HG03159 (cell line): Measurements from ENCODE around the gene XXYLT1.
"Not testable (repeated sequence)": the region's sequence is repeated elsewhere in the genome, so short reads cannot be mapped to it uniquely, and the experiment has no call there.

Experiments used
- ATAC-seq: cut with Tn5 transposase; IDR thresholded peaks from one replicate; pipeline ENCODE4 v1.9.1; 2021; ENCODE audit warnings: mild to moderate bottlenecking, moderate library complexity; ENCODE audit not compliant: unreplicated experiment

Gene XXYLT1

DNA sequence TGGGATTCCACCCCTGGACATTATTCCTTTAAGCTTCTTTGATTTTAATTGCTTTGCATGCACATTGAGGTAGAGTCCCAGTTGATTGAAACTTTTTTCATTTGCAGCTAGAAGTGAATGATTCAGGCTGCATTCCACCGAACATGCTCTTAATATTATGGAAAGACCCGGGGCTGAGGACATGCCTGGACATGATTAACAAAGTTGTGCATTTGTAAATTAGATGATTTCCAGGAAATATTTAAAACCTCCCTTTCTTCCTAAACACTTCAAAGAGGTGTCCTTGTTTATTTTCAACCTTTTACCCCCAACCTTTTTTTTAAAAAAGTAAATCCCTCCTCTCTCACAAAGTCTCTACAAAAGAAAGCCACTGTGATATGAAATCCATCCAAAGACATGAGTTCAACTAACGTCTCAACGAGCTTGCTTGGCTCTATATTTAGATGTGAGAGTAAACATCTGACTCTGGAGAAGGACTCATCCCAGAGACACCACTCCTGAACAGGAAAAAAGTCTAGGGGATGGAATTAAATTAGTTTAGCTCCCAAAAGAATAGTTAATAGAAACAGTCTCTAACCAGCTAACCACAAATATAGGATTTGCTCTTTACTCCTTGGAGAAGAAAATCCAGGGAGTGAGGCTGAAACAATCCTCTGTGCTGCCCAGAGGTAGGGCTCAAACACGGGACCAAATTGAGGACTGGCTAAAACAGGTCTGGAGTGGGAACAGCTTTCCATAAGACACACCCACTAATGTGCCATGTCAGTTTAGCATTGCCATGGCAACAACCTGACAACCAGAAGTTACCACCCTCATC is 83.1 kb downstream of the XXYLT1 start:
- no peak for ATAC-seq

DNA sequence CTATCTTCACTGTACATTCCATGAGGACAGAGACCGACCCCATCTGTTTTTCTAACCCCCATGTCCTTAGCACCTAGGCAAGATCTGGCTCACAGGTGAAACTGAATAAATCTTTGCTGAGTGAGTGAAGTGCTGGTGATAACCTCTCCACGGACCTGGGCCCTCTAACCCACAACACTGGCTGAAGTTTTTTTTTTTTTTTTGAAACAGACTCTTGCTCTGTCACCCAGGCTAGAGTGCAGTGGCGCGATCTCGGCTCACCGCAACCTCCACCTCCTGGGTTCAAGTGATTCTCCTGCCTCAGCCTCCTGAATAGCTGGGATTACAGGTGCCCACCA is 84.3 kb downstream of the XXYLT1 start:
- ATAC-seq: not testable (repeated sequence)

DNA sequence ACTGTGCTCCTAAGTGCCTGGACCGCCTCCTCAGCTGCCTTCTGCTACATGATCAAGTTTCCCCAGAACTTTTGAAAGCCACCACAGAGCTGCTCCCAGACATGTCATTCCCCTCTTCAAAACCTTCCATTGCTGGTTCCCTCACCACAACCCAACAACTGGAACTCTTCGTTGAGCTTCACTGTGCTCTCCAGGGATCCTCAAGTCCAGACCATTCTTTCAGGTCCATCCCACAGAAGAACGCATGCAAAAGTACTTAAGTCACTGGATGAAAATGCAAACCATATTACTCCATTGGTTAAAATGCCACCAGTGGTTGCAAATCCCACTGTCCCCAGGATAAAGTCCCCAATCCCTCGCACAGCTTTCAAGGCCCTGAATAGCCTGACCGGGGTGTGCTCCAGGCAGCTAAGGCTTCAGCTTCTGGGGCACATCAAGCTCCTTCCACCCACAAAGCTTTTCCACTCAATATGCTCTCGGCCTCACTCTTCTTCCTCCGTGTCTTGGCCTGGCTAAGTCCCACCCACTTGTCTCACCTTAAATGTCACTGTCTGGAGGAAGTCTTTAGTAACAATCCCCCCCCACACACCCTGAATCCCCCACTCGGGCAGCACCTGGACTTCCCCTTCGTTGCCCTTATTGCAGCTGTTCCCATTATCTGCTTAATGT is 84.8 kb downstream of the XXYLT1 start:
- ATAC-seq: no peak

DNA sequence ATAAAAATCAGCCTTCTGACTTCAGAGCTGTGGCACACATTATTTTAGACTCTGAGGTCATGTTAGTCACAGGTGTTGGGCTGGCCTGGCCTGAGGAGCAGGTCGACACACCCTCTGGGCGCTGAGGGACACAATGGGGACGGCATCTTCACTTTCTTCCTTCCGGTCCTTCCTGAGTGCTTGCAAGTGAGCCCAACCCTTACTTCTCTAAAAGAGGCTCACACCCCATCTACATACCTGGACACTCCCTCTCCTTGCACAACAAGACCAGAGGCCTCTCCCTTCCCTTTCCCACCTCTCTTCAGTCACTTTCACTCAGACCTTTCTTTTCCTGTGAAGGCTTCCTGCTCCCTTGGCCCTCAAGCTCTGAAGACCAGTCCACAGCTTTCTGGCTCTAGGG is 85.4 kb downstream of the XXYLT1 start:
- ATAC-seq: no peak

DNA sequence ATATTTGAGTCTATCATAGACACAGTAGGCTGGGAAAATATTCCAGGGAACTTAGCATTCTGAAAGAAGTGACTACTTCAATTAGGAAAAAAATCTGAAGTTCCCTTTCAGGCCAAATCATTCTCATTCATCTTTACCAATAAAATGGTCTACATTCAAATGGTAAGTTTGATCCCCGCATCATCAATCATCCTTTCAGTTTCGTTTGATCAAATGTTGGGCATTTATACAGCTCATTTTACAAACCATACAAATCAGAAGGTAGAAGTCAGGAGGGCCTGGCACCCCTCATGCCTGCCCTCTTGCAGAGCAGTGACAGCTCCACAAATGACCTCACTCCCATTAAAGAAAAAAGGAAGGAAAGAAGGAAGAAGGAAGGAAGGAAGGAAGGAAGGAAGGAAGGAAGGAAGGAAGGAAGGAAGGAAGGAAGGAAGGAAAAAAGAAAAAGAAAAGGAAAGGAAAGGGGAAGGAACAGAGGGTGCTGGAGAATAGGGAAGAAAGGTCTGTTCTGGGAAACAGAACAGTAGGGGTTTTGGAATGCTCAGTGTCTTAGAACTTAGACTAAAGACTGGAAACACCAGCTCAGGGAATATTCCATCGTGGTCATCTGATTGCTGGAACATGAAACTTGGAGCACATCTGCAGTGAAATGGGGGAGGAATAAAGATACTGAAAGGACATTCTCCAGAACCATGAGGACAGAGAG is 86.1 kb downstream of the XXYLT1 start:
- ATAC-seq: no peak

DNA sequence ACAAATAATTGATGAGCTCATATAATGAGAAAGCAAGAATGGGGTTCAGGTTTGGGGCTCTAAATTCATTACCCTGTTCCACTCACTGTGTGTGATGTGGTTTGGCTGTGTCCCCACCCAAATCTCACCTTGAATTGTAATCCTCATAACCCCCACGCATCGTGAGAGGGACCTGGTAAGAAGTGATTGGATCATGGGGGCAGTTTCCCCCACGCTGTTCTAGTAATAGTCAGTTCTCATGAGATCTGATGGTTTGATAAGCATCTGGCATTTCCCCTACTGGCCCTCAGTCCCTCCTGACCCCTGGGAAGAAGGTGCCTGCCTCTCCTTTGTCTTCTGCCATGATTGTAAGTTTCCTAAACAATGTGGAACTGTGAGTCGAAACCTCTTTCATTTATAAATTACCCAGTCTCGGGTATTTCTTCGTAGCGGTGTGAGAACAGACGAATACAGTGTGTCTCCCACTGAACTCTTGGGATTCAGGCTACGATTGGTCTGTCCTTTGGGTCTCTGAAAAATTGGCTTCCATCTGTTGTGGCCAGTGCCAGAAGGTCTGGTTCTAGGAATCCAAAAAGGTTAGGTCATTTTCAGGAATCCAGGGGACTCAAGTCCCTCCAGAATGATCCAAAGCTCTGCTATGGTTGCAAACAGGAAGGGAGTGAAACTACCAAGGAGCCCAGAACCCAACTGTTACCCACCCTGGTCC is 87.7 kb downstream of the XXYLT1 start:
- ATAC-seq: no peak

DNA sequence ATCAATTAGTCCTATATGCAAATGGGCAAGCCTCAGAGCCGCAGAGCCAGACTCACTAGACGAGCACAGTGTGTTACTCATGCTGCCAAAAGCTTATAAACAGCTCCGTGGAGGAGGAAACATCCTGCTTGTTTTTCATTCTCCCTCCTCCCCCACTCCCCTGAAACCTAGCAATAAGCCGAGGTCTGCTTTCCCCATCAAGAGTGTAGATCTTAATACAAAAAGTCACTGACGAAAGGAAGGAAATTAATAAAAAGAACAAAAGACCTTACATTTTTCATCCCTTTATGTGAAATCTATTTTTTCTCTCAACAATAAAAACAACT is 88.5 kb downstream of the XXYLT1 start:
- ATAC-seq: no peak

DNA sequence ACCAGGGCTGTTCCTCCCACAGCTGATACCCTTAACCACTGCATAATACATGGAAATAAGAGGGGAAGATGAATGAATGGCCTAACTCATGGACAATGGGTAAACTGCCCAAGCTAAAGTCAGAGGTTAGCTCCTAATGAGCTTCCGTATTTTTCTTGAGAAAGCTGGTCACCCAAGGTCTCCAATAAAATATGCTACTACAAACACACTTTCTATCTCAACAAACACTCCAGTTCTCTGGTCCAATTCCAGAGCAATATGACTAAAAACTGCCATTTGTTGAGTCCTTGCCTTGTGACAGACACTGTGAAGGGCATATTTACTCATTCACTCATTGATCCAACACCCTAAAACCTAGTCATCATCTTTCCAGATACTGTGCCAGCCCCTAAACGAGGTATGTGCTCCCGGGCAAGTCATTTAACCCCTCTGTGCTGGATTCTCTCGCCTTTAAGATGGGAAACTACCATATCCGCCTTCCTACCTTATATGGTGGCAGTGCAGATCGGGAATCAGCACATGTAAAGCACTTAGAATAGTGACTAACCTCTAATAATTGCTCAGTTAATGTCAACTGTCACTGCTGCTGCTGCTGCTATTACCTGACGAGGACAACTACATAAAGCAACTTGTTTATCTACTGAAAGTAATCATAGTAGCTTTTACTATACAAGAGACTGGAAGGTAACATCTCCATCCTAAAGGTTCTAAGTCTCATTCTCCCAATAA is 89.1 kb downstream of the XXYLT1 start:
- ATAC-seq: no peak

DNA sequence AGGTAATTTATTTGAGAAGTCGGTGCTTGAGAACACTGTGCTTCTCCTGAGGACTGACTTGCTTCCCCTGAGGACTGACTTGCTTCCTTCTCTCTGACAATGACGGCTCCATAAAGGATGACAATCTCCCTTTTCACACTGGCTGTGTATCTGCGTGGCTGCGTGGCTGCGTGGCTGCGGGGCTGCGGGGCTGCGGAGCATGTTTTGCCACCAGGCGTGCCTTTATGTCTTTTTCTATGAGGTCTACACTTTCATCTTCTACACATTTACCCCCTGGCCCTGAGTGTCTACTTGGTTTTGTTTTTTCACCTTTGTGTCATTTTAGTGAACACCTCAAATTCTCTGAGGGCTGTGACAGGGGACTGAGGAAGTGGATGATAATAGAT is 89.9 kb downstream of the XXYLT1 start:
- no peak for ATAC-seq

DNA sequence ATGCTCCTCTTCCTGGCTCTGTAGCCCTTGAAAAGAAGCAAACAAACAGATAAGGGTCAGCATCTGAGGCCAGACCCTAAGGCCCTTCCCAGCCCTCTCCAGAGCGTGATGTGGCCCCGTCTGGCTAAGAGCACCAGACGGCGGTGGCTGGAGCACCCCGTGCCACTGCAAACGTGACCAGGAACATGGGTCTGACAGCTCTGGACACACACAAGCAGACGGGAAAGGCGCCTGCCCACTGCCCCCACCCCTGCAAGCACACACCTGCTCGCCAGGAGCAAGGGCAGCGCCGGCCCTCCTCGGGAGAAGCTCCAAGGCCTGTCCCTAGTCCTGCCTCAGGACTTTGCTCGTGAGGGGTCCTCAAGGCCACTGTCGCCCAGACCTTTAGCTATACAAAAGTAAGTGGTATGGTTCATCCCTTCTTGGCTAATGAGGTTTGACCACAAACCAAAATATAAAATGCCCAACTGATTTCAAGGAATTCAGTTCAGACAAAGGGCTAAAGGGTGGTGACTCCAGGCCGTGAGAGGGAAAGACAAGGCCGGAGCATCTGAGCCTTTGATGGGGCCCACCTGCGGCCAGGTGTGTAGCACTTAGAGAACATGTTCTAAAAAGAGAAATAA is 90.4 kb downstream of the XXYLT1 start:
- no peak for ATAC-seq

DNA sequence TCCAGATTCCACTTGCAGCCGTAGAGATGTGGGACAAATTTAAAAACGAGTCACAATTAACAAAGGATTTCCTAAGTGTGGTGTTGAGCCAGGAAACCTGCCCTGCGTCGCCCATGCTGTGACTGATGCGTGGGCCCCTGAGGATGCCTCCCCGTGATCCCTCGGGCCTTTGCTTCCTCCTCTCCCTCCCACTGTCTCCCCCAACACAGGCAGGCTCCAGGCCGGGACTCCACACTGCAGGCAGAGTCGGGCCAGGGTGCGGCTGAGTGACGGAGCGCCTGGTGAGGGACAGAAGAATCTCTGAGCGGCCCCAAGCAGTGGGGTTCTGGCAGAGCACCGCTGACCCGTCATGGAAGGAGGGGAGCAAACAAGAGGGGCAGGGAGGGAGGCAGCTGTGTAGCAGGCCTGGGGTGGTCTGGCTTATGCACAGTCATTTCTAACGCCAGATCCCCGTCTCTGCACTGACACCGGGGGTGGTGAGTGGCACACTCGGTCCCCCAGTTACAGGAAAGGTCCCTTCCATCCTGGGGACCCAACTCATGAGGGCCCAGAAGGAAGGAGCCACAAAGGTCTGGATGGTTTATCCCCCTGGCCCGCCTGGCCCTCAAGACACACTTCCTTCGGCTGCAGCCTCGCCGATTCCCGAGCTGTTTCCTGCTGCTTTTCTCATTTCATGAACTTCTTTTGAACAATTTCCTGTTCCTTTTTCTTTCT is 91.0 kb downstream of the XXYLT1 start:
- no peak for ATAC-seq

DNA sequence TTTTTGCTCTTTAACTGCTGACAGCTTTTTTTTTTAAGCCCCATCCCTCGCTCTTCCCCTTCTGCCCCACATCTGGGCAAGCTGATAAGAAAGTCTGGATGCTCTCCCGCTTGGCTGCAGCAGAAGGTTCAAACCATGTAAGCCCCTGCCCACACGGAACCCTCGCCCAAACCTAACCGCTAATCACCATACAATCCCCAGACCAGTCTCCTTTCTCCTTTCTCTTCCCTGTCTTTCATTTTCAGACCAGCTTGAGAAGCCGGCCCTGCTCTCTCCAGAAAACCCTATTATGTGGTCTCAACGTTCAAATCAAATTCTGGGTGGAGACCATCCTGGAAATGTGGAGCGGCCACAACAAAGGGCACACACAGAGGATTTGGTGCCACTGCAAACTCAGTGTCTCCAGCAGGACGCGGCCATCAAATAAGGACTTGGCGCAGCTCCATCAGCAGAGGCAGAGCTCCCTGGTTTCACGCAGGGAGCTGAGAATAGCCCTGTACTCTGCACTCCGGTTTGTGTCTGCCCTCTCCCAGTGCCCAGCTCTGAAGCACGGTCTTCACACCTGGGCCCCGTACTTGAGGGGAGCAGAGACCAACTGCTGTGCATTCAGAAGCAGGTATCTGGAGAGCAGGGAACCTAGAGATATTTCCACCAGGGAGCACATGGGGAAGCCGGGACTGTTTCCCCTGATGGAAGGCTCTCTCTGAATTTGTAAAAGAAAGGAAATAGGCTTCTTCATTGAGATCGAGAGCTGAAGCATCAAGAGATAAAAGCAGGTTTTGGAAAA is 92.6 kb downstream of the XXYLT1 start:
- no peak for ATAC-seq

DNA sequence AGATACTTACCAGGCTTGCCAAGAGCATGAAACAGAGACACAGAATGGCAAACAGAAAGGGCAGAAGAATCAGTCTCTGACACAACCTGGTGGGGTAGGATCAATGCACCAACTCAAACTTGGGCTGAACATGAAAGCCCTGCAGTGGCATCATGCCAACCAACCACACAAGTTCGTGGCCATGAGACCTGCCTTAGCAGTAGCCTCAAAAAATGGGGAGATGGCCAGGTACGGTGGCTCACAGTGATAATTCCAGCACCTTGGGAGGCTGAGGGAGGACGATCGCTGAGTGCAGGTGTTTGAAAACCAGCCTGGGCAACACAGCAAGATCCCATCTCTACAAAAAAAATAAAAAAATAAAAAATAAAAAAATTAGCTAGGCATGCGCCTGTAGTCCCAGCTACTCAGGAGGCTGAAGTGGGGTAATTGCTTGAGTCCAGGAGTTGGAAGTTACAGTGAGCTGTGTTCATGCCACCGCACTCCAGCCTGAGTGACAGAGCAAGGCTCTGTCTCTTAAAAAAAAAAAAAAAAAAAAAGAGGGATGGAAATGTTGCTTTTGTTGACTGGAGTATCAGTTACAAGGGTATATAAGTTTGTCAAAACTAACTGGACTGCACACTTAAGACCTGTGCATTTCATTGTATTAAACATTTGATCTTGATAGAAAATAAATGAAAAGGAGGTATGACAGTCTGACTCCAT is 93.4 kb downstream of the XXYLT1 start:
- no peak for ATAC-seq

DNA sequence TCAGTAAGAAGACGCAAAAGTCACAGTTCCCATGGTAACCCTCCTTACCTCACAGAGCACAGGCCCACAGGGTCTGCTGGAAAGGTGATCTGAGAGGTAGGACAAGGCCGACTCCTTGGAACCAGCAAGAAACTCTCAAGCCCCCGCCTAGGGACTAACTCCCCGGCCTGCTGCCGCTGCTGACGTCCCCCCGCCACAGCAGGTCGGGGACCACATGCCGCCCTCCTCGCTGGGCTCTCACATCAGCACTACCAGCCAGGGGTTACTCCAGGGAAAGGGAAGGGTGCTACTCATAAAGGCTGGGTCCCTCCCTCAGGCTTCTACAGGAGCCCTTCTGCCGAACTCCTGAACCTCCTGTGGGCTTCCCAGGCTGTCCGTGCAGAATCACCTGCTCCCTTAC is 94.2 kb downstream of the XXYLT1 start:
- no peak for ATAC-seq

DNA sequence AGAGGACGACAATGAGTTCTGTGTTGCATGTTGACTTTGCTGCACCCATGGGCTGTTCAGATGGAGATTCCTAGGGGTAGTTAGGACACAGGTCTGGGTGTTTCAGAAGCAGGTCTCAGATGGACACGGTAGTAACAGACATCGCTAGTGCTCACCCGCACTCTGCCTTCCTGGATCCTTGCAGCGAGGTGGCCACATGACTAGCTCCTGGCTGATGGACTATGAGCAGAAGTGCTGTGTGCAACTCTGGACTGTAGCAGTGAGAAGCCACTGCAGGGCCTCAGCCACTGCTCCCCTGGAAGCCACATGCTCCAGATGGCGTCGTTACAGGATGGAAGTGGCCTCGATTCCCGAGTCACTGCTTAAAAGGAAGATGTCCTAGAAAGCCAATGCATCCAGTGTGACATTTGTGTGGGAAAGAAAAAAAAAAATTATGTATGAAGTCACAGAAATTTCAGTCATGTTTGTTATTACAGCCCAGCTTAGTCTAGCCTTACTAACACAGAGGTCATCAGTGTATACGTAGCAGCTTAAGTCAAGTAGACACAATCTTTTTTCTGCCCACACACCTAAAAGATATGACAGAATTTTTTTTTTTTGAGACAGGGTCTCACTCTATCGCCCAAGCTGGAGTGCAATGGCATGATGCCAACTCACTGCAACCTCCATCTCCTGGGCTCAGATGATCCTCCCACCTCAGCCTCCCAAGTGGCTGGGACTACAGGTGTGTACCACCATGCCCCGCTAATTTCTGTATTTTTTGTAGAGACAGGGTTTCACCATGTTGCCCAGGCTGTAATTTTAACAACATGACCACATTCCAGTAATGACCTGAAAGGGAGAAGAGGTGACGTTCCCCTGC is 95.3 kb downstream of the XXYLT1 start:
- ATAC-seq: no peak

DNA sequence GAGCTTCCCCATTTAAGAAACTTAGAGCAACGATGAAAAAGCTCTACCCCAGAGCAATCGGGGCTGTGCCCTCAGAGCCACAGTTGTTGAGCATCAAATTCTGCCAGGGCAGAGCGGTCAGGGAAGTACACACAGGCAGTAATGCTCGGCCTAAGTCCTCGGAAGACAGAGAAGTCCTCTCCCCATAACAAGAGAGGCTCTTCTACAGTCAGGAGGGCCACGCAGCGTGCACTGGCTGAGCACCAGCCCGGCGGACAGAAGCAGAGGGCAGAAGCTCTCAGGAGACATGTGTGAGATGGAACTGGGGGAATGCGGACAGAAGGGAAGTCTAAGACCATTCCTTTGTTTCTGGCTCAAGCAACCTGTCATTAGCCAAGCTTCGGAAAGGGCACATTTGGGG is 95.9 kb downstream of the XXYLT1 start:
- no peak for ATAC-seq

DNA sequence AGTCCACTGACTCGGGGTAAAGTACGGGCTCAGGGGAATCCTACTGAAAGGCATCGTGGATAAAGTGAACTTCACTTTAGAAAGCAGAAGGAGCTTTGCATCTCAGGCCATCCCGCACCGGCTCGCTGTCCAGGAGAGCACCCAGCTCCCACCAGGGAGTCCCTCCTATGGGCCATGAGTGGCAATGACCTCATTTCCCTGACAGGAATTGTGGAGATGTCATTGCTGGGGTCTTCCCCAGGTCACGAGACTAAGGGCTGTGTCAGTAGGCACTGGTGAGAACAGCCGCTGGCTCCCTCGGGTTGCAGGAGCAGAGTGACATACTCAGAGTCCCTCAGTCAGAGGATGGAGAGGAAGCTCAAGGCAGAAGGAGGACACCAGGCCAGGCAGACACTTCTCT is 97.3 kb downstream of the XXYLT1 start:
- no peak for ATAC-seq

DNA sequence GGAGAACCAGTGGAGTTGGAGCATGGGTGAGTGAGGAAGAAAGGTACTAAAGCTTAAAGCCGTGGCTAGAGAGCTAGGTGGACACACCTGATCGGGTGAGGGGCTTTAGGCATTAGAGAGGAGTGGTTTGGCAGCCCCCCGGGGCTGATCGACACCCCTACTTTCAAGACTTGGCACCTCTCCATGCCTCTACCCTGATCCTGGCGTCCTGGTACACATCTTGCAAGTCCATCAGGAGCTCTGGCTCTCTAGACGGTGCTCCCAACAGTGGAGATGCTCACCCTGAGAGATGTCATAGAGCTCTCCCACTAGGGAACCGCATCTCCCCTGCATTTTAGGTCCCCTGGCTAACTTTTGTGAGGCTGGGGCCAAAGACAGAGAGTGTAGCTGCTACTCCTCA is 98.1 kb downstream of the XXYLT1 start:
- no peak for ATAC-seq
